SK-N-MC (cell line): Measurements from ENCODE around the gene USP37.

Experiments
- EZH2 ChIP-seq: fragments of 200-600 bp; sonication (generic); IDR thresholded peaks from one replicate; pipeline ENCODE4 v1.6.1; 2017; ENCODE audit warnings: antibody characterized with exemption
- FOXP2 ChIP-seq: optimal IDR thresholded peaks from 2 replicates; pipeline ENCODE3; 2011; ENCODE audit warnings: mild to moderate bottlenecking, moderate library complexity; ENCODE audit not compliant: insufficient read depth; ENCODE audit errors: extremely low read length, control extremely low read depth
- POLR2AphosphoS5 ChIP-seq: IDR thresholded peaks from 2 replicates; pipeline ENCODE4 v1.6.1; 2012; ENCODE audit warnings: mild to moderate bottlenecking, low read depth, low read length, borderline replicate concordance

GRCh38 chr2:218482651-218483050 is 85.5 kb downstream of the USP37 start:
- TF ChIP-seq EZH2: no peak
- TF ChIP-seq POLR2AphosphoS5: no peak
- no peak for TF ChIP-seq FOXP2
